ENCODE data around the gene AGXT2. TPM values are rescaled to one million over a fixed set of nuclear protein-coding genes. Genes with fewer than 3 reads are reported as not detected.

AGXT2 gene
- total RNA-seq, 1 donor from 2014 or later, result not detected

DNA sequence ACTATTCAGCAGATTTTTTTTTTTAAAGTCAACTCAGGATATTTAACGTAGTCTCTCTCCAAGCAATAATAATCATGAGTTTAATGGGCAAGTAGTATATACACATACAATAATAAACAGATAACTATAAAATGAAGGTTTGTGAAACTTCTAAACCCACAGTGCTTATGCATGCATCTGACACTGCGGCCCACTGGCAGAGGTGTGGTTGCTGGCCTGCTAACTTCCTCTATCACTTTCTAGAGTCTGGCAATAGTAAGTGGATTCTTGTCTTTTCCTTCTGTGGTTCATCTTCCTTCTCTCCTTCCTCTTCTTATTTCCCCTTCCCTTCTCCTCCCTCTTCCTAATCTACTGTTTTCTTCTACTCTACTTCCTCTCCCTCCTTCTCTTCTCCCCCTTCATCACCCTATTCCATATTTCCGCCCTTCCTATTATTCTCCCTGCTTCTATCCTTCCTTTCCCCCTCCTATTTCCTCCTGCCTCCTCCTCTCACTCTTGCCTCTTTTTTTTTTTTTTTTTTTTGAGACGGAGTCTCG is 18.6 kb upstream of the AGXT2 start:
- TF ChIP-seq, protein P1, sequence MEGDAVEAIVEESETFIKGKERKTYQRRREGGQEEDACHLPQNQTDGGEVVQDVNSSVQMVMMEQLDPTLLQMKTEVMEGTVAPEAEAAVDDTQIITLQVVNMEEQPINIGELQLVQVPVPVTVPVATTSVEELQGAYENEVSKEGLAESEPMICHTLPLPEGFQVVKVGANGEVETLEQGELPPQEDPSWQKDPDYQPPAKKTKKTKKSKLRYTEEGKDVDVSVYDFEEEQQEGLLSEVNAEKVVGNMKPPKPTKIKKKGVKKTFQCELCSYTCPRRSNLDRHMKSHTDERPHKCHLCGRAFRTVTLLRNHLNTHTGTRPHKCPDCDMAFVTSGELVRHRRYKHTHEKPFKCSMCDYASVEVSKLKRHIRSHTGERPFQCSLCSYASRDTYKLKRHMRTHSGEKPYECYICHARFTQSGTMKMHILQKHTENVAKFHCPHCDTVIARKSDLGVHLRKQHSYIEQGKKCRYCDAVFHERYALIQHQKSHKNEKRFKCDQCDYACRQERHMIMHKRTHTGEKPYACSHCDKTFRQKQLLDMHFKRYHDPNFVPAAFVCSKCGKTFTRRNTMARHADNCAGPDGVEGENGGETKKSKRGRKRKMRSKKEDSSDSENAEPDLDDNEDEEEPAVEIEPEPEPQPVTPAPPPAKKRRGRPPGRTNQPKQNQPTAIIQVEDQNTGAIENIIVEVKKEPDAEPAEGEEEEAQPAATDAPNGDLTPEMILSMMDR (IDR thresholded peaks at IDR 0.05; ENCODE audit: unreplicated experiment), result no peak
- Mint-ChIP-seq H3K9me3 (ENCODE audit: low read depth) (no peaks in the 10 kb centered on the region), H3K4me3 (ENCODE audit: low read depth) (no peak overlapping the region), H3K27me3 (no peaks in the 10 kb centered on the region), H3K36me3 (ENCODE audit: insufficient read depth) (no peaks in the 10 kb centered on the region), H3K27ac (no peak overlapping the region), H3K4me1 (ENCODE audit: low read depth) (no peaks in the 10 kb centered on the region)
- DNase-seq (ENCODE audit: low spot score, unreplicated experiment), result no peak

DNA sequence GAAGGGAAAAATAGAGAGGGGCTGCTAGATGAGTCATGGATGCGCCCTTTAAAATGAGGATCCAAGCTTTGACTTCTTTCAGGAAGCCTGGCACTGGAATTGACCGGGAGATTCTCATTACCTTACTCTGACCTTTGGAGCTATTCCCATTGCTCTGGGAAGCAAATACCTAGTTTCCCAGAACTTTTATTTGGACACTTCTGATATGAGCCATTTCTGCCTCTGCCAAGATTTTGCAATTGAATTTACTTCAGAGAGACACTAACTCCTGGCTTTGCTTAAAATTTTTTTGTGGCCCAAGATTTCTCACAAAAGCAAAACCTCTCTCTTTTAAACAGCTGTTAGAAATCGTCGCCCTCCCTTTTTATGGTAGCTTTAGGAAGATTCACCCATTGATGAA is 15.7 kb upstream of the AGXT2 start:
- DNase-seq (ENCODE audit: low spot score, unreplicated experiment), result no peak
- Mint-ChIP-seq H3K4me3 (ENCODE audit: low read depth) (no peak overlapping the region), H3K27me3 (no peaks in the 10 kb centered on the region), H3K9me3 (ENCODE audit: low read depth) (no peaks in the 10 kb centered on the region), H3K36me3 (ENCODE audit: insufficient read depth) (no peaks in the 10 kb centered on the region), H3K27ac (no peak overlapping the region), H3K4me1 (ENCODE audit: low read depth) (peaks cover 2% of the 10 kb centered on the region)
- TF ChIP-seq, protein P1 (IDR thresholded peaks at IDR 0.05; ENCODE audit: unreplicated experiment), result no peak

DNA sequence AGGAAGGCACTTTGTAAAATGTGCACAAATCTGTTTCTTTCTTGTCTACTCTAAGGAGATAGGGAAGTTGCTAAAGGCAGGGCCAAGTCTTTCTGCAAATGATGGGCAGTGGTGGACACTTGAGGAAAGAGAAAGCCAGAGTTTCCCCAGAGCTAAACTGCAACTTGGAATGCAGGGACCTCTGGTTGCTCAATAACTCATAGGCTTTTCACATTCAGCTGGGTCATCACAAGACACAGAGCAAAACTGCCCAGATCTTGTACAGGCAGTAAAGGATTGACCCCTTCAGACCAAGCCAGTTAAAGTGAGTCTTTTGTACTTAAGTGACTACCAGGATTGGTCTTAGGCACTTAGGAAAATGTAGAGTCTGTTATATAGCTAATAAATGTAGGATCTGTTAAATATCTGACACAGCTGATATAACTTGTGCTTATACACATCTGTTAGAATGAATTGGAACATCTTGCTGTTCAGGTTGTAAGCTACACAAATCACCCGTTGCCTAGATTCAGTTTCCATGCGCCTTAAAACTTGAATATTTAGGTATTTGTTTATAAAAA is 13.5 kb upstream of the AGXT2 start:
- no peak for DNase-seq (ENCODE audit: low spot score, unreplicated experiment)
- H3K27ac Mint-ChIP-seq, result no peak overlapping the region
- H3K4me3 Mint-ChIP-seq (ENCODE audit: low read depth), result no peak overlapping the region
- H3K36me3 Mint-ChIP-seq (ENCODE audit: insufficient read depth), result no peaks in the 10 kb centered on the region
- no peaks in the 10 kb centered on the region for H3K27me3 Mint-ChIP-seq
- H3K4me1 Mint-ChIP-seq (ENCODE audit: low read depth), result peaks cover 2% of the 10 kb centered on the region
- H3K9me3 Mint-ChIP-seq (ENCODE audit: low read depth), result no peaks in the 10 kb centered on the region
- TF ChIP-seq, protein P1 (IDR thresholded peaks at IDR 0.05; ENCODE audit: unreplicated experiment), result no peak

DNA sequence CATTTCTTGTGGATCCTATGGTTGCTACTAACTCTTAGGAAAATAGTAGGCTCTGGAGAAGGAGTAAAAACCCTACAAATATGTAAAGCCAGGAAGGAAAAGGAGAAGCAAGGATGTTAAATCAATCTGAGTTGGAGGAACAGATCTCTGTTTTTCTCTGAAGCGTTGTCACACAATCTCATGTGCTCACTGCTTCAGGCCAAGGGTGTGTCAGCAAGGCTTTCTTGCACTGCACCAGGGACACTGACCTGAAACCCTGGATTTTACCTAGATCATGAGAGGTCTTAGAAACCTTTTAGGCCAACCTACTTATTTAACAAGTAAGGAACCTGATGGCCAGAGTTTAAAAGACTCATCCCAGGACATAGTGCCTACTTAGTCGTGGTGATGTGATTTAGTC is 12.5 kb upstream of the AGXT2 start:
- DNase-seq (ENCODE audit: low spot score, unreplicated experiment), result no peak
- H3K36me3 Mint-ChIP-seq (ENCODE audit: insufficient read depth), result no peaks in the 10 kb centered on the region
- H3K4me3 Mint-ChIP-seq (ENCODE audit: low read depth), result no peak overlapping the region
- H3K9me3 Mint-ChIP-seq (ENCODE audit: low read depth), result no peaks in the 10 kb centered on the region
- no peak overlapping the region for H3K27ac Mint-ChIP-seq
- H3K27me3 Mint-ChIP-seq, result no peaks in the 10 kb centered on the region
- peaks cover 2% of the 10 kb centered on the region for H3K4me1 Mint-ChIP-seq (ENCODE audit: low read depth)
- TF ChIP-seq, protein P1 (IDR thresholded peaks at IDR 0.05; ENCODE audit: unreplicated experiment), result no peak

DNA sequence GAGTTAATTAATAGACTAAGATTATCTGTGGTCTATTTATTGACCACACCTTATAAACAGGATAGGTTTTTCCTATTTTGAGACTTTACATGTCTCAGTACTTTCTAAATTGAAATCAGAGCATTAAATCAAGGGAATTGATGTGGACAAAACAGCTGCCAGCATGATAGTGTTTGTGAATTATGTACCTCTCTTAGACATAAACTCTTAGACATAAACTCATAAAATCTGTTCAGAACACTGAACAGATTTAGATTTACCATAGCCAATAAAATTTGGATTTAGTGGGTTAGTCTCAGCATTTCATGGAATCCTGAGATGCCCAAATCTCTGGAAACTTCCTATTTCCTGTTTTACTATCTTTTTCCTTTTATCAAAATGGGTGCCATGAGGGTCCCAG is 11.5 kb upstream of the AGXT2 start:
- Mint-ChIP-seq H3K9me3 (ENCODE audit: low read depth) (no peaks in the 10 kb centered on the region), H3K4me1 (ENCODE audit: low read depth) (peaks cover 2% of the 10 kb centered on the region), H3K4me3 (ENCODE audit: low read depth) (no peak overlapping the region), H3K27ac (no peak overlapping the region), H3K36me3 (ENCODE audit: insufficient read depth) (no peaks in the 10 kb centered on the region), H3K27me3 (no peaks in the 10 kb centered on the region)
- no peak for DNase-seq (ENCODE audit: low spot score, unreplicated experiment)
- TF ChIP-seq, protein P1 (IDR thresholded peaks at IDR 0.05; ENCODE audit: unreplicated experiment), result no peak
